Brain pericyte (primary cell): Measurements from ENCODE around the gene NLGN2.

Source experiments
- DNase-seq: peaks from one replicate; pipeline ENCODE4 v3.0.0-alpha.2; 2012; ENCODE audit warnings: low read depth, low spot score

NLGN2 gene

GRCh38 chr17:7436556-7437368, 29.1 kb downstream of the NLGN2 start:
- DNase-seq, result no peak

GRCh38 chr17:7437369-7437863, 29.8 kb downstream of the NLGN2 start:
- no peak for DNase-seq

- DNase-seq, result no peak
Measured at GRCh38 chr17:7437950-7438614, 30.4 kb downstream of the NLGN2 start.

- DNase-seq, result no peak
Measured at GRCh38 chr17:7438656-7439460, 31.2 kb downstream of the NLGN2 start.

- no peak for DNase-seq
Measured at GRCh38 chr17:7439462-7440112, 31.9 kb downstream of the NLGN2 start, which contains the start of gene FGF11. TSS of gene FGF11 (plus strand) at chr17:7439512. CDS start at chr17:7439621, 109 bp downstream.

GRCh38 chr17:7440113-7440833, 32.6 kb downstream of the NLGN2 start:
- DNase-seq, result no peak

- no peak for DNase-seq
Measured at GRCh38 chr17:7440834-7441195, 33.2 kb downstream of the NLGN2 start.

GRCh38 chr17:7441266-7441665, 33.6 kb downstream of the NLGN2 start:
- no peak for DNase-seq

- no peak for DNase-seq
Measured at GRCh38 chr17:7442142-7442541, 34.5 kb downstream of the NLGN2 start.

- no peak for DNase-seq
Measured at GRCh38 chr17:7443499-7444485, 36.1 kb downstream of the NLGN2 start.

GRCh38 chr17:7444682-7445618, 37.3 kb downstream of the NLGN2 start, which contains the start of gene CHRNB1:
TSS of gene CHRNB1 (plus strand) at chr17:7445061. CDS start at chr17:7445128, 67 bp downstream.
- DNase-seq, result no peak

- no peak for DNase-seq
Measured at GRCh38 chr17:7445619-7445968, 37.9 kb downstream of the NLGN2 start.

- DNase-seq, result no peak
Measured at GRCh38 chr17:7448461-7448860, 40.8 kb downstream of the NLGN2 start.

- DNase-seq, result no peak
Measured at GRCh38 chr17:7459961-7460545, 52.4 kb downstream of the NLGN2 start.

GRCh38 chr17:7460850-7461660, 53.4 kb downstream of the NLGN2 start:
- DNase-seq, result no peak

GRCh38 chr17:7462474-7463371, 55.1 kb downstream of the NLGN2 start:
- no peak for DNase-seq
